Mesenchymal stem cell (in vitro differentiated cells and primary cell): ENCODE data around the gene ZFYVE28.

ENCODE experiments used
- DNase-seq: peaks from one replicate; pipeline ENCODE4 v3.0.0-alpha.2; 2013
- H2AFZ ChIP-seq: one replicate; pipeline ENCODE4 v1.6.1; 2013; ENCODE audit warnings: low read depth, mild to moderate bottlenecking, control low read depth, inconsistent platforms, low read length, moderate library complexity
- H2AK5ac ChIP-seq: 2 replicates; pipeline ENCODE4 v1.6.1; 2013; ENCODE audit warnings: low read length, moderate library complexity, mild to moderate bottlenecking, inconsistent platforms; ENCODE audit not compliant: severe bottlenecking
- H2BK120ac ChIP-seq: one replicate; pipeline ENCODE4 v1.6.1; 2013; ENCODE audit warnings: low read depth, mild to moderate bottlenecking, inconsistent platforms, low read length, moderate library complexity
- H2BK12ac ChIP-seq, 2 experiments: one replicate each; pipeline ENCODE4 v1.6.1; 2013; ENCODE audit warnings: inconsistent platforms in 2 of 2, low read length in 2 of 2, mild to moderate bottlenecking in 2 of 2, moderate library complexity in 2 of 2, control low read depth in 1 of 2
- H2BK15ac ChIP-seq: one replicate; pipeline ENCODE4 v1.6.1; 2013; ENCODE audit warnings: mild to moderate bottlenecking, low read depth, inconsistent platforms; ENCODE audit not compliant: poor library complexity, severe bottlenecking
- H2BK5ac ChIP-seq: 2 replicates; pipeline ENCODE4 v1.6.1; 2013; ENCODE audit warnings: low read depth, mild to moderate bottlenecking, low read length, control low read depth, inconsistent platforms; ENCODE audit not compliant: poor library complexity, severe bottlenecking
- H3K14ac ChIP-seq, 2 experiments: one replicate each; pipeline ENCODE4 v1.6.1; 2013; ENCODE audit warnings: inconsistent platforms in 2 of 2, low read length in 2 of 2, control low read depth in 1 of 2, mild to moderate bottlenecking in 1 of 2, moderate library complexity in 1 of 2
- H3K18ac ChIP-seq, 2 experiments: one replicate each; pipeline ENCODE4 v1.6.1; 2013; ENCODE audit warnings: inconsistent platforms in 2 of 2, low read length in 2 of 2, control low read depth in 1 of 2, low read depth in 1 of 2, mild to moderate bottlenecking in 1 of 2
- H3K23ac ChIP-seq, 2 experiments: one replicate each; pipeline ENCODE4 v1.6.1; 2013; ENCODE audit warnings: inconsistent platforms in 2 of 2, low read length in 2 of 2, mild to moderate bottlenecking in 2 of 2, moderate library complexity in 2 of 2, control low read depth in 1 of 2
- H3K27ac ChIP-seq: 2 replicates; pipeline ENCODE4 v1.5.1; 2013; ENCODE audit warnings: mild to moderate bottlenecking, moderate library complexity, low read length, control low read depth, inconsistent platforms; ENCODE audit not compliant: poor library complexity, severe bottlenecking
- H3K27me3 ChIP-seq, 2 experiments: 2 replicates each; pipeline versions ENCODE4 v1.6.1 to v1.7.0; 2013; ENCODE audit warnings: low read length in 2 of 2, mild to moderate bottlenecking in 2 of 2, moderate library complexity in 2 of 2, control low read depth in 1 of 2, inconsistent platforms in 1 of 2; ENCODE audit not compliant: control insufficient read depth in 1 of 2, insufficient read depth in 1 of 2
- H3K36me3 ChIP-seq, 2 experiments: 2 replicates each; pipeline versions ENCODE4 v1.6.1 to v1.7.0; 2013; ENCODE audit warnings: low read length in 2 of 2, control low read depth in 1 of 2, inconsistent platforms in 1 of 2, low read depth in 1 of 2, mild to moderate bottlenecking in 1 of 2; ENCODE audit not compliant: insufficient read depth in 2 of 2, control insufficient read depth in 1 of 2
- H3K4ac ChIP-seq, 2 experiments: one replicate each; pipeline ENCODE4 v1.6.1; 2013; ENCODE audit warnings: inconsistent platforms in 2 of 2, low read length in 2 of 2, mild to moderate bottlenecking in 2 of 2, moderate library complexity in 2 of 2, control low read depth in 1 of 2, low read depth in 1 of 2
- H3K4me1 ChIP-seq: 2 replicates; pipeline ENCODE4 v1.6.1; 2013; ENCODE audit warnings: low read depth, low read length, control low read depth; ENCODE audit not compliant: control insufficient read depth, insufficient read depth
- H3K4me2 ChIP-seq: 2 replicates; pipeline ENCODE4 v1.6.1; 2013; ENCODE audit warnings: low read length, mild to moderate bottlenecking, inconsistent platforms; ENCODE audit not compliant: poor library complexity, severe bottlenecking
- H3K4me3 ChIP-seq, 2 experiments: 2 replicates each; pipeline versions ENCODE4 v1.5.1 to v1.7.0; 2013; ENCODE audit warnings: low read length in 2 of 2, mild to moderate bottlenecking in 2 of 2, control low read depth in 1 of 2, low read depth in 1 of 2; ENCODE audit not compliant: insufficient read depth in 1 of 2
- H3K79me1 ChIP-seq: replicated peaks from 2 replicates; pipeline ENCODE4 v1.6.1; 2013; ENCODE audit warnings: mild to moderate bottlenecking, control low read depth, low read length, inconsistent platforms; ENCODE audit not compliant: poor library complexity, severe bottlenecking
- H3K9ac ChIP-seq: 2 replicates; pipeline ENCODE4 v1.7.0; 2013; ENCODE audit warnings: mild to moderate bottlenecking, low read length, moderate library complexity
- H3K9me3 ChIP-seq: 2 replicates; pipeline ENCODE4 v1.7.0; 2013; ENCODE audit warnings: mild to moderate bottlenecking, low read length; ENCODE audit not compliant: control insufficient read depth
- H4K8ac ChIP-seq: one replicate; pipeline ENCODE4 v1.6.1; 2013; ENCODE audit warnings: inconsistent platforms, mild to moderate bottlenecking, low read length, moderate library complexity
- H4K91ac ChIP-seq: one replicate; pipeline ENCODE4 v1.6.1; 2013; ENCODE audit warnings: mild to moderate bottlenecking, low read length, inconsistent platforms
- WGBS: methylation state at CpG from one replicate; pipeline ENCODE4 v1.1.7; 2013; ENCODE audit warnings: mixed read lengths; 5-methylcytosine and 5-hydroxymethylcytosine counted together

ZFYVE28 gene

GRCh38 chr4:2290488-2290887, 128.0 kb downstream of the ZFYVE28 start:
- no peak overlapping the region for H3K4me3 ChIP-seq
- H3K36me3 ChIP-seq, result peaks cover 0 to 53% of the 10 kb centered on the region in 2 experiments
- no peak for DNase-seq
- no peak overlapping the region for H2BK5ac ChIP-seq
- no peak overlapping the region for H3K4ac ChIP-seq
- H3K79me1 ChIP-seq, result peaks cover 25% of the 10 kb centered on the region
- H3K23ac ChIP-seq, result no peak overlapping the region
- no peak overlapping the region for H3K4me2 ChIP-seq
- H4K91ac ChIP-seq, result no peak overlapping the region
- H3K18ac ChIP-seq, result no peak overlapping the region
- no peak overlapping the region for H2AFZ ChIP-seq
- no peak overlapping the region for H2BK15ac ChIP-seq
- no peak overlapping the region for H3K9ac ChIP-seq
- no peaks in the 10 kb centered on the region for H3K9me3 ChIP-seq
- H2BK120ac ChIP-seq, result no peak overlapping the region
- H4K8ac ChIP-seq, result no peak overlapping the region
- no peak overlapping the region for H3K27ac ChIP-seq
- no peak overlapping the region for H2BK12ac ChIP-seq
- H3K14ac ChIP-seq, result no peak overlapping the region
- no peak overlapping the region for H2AK5ac ChIP-seq
- WGBS, result 88% methylated on average over 9 of the region's 9 CpGs
- no peaks in the 10 kb centered on the region for H3K27me3 ChIP-seq
- peaks cover 13% of the 10 kb centered on the region for H3K4me1 ChIP-seq

GRCh38 chr4:2289955-2290333, 128.5 kb downstream of the ZFYVE28 start:
- H3K27me3 ChIP-seq, result no peaks in the 10 kb centered on the region
- peaks cover 13% of the 10 kb centered on the region for H3K4me1 ChIP-seq
- H2BK12ac ChIP-seq, result no peak overlapping the region
- H3K18ac ChIP-seq, result no peak overlapping the region
- no peak overlapping the region for H3K27ac ChIP-seq
- H2AFZ ChIP-seq, result no peak overlapping the region
- H2BK5ac ChIP-seq, result no peak overlapping the region
- H3K79me1 ChIP-seq, result peaks cover 23% of the 10 kb centered on the region
- WGBS, result 90% methylated on average over 11 of the region's 11 CpGs
- H2AK5ac ChIP-seq, result no peak overlapping the region
- no peak overlapping the region for H3K4me3 ChIP-seq
- H3K36me3 ChIP-seq, result peaks cover 0 to 57% of the 10 kb centered on the region in 2 experiments
- H4K91ac ChIP-seq, result no peak overlapping the region
- H2BK120ac ChIP-seq, result no peak overlapping the region
- H3K4me2 ChIP-seq, result no peak overlapping the region
- H3K4ac ChIP-seq, result no peak overlapping the region
- no peak overlapping the region for H3K14ac ChIP-seq
- H4K8ac ChIP-seq, result no peak overlapping the region
- H3K9ac ChIP-seq, result no peak overlapping the region
- no peak overlapping the region for H3K23ac ChIP-seq
- no peak for DNase-seq
- H3K9me3 ChIP-seq, result no peaks in the 10 kb centered on the region
- no peak overlapping the region for H2BK15ac ChIP-seq

DNA sequence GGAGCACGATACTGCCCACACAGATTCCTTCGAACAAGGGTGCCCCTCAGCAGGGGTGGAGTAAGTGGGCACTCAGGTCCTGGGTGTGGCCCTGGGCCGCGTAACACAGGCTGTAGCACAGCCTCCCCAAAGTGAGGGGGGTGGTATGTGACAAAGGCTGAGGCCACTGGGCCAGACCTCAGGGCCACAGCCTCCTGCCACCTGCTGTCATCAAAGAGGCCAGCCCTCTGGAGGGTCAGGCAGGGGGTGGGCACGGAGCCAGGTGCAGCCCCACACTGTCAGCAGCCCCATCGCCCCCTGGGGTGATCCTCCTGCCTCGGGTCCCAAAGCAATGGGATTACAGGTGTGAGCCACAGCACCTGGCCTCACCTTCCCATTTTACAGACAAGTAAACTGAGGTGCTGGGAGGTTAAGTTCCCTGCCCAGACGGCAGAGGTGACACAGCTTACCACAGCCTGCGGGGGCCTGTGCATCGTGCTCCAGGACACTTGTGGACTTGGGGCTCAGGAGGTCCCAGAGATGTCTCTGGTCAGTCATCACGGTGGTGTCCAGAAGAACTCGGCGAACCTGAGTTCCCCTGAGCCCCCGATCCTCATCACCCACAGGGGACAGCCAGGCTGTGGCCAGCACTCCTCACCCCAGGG, 129.0 kb downstream of the ZFYVE28 start:
- Histone ChIP-seq H3K18ac (no peak overlapping the region), H3K4ac (no peak overlapping the region), H3K23ac (no peak overlapping the region), H2AFZ (no peak overlapping the region), H2BK15ac (no peak overlapping the region), H3K27ac (no peak overlapping the region), H2BK5ac (no peak overlapping the region), H4K8ac (no peak overlapping the region), H3K4me3 (peak overlapping the region in 1 of 2 experiments; percentile 6), H3K4me2 (no peak overlapping the region), H2BK120ac (no peak overlapping the region), H3K9me3 (no peaks in the 10 kb centered on the region), H3K9ac (no peak overlapping the region), H3K27me3 (no peaks in the 10 kb centered on the region), H4K91ac (no peak overlapping the region), H2AK5ac (no peak overlapping the region), H2BK12ac (no peak overlapping the region), H3K36me3 (peaks cover 0 to 61% of the 10 kb centered on the region in 2 experiments), H3K14ac (peak overlapping the region in 1 of 2 experiments; percentile 19), H3K79me1 (peaks cover 23% of the 10 kb centered on the region), H3K4me1 (peaks cover 13% of the 10 kb centered on the region)
- DNase-seq, result no peak
- WGBS, result 89% methylated on average over 14 of the region's 14 CpGs

DNA sequence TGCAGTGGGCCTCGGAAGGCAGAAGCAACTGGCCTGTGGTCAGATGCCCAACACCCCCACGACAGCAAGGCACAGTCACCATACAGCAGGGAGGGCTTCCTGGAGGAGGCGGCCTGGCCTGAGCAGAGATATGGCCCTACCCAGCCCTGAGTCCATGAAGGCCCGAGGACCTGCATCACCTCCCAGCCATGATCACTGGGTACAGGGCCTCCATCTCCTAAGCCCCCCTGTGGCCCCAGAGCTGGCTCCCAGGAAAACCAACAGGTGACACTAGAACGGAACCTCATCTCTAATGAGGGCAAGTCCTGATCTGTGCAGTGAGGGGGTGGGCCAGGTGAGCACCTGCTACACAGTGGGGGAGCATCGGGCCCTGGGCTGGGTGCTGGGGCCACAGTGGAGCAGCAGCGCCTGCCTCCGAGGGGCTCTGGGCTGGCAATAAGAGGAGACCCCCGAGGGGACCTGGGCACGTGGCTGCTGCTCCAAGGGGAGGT, 130.3 kb downstream of the ZFYVE28 start:
- Histone ChIP-seq H3K4me2 (no peak overlapping the region), H3K9me3 (no peaks in the 10 kb centered on the region), H2AFZ (no peak overlapping the region), H3K36me3 (peaks cover 0 to 74% of the 10 kb centered on the region in 2 experiments), H3K18ac (no peak overlapping the region), H2BK15ac (no peak overlapping the region), H3K4me1 (peaks cover 13% of the 10 kb centered on the region), H3K27ac (no peak overlapping the region), H3K9ac (no peak overlapping the region), H2BK12ac (no peak overlapping the region), H3K79me1 (peaks cover 27% of the 10 kb centered on the region), H3K4ac (no peak overlapping the region), H3K4me3 (no peak overlapping the region), H3K23ac (no peak overlapping the region), H4K8ac (no peak overlapping the region), H2AK5ac (no peak overlapping the region), H3K14ac (no peak overlapping the region), H3K27me3 (no peaks in the 10 kb centered on the region), H2BK120ac (no peak overlapping the region), H4K91ac (no peak overlapping the region), H2BK5ac (no peak overlapping the region)
- WGBS, result 90% methylated on average over 10 of the region's 10 CpGs
- DNase-seq, result no peak
